Spleen (tissue), 7 donors: Measurements from ENCODE around the gene FAAH2.
"Not testable (repeated sequence)": the region's sequence is repeated elsewhere in the genome, so short reads cannot be mapped to it uniquely, and the experiment has no call there.

Source experiments
- POLR2A ChIP-seq, 3 donors: fragments of 450-650 bp; IDR thresholded peaks; one replicate each; pipeline ENCODE4 v1.5.1; 2017; ENCODE audit warnings: antibody characterized with exemption in 3 of 3, mild to moderate bottlenecking in 1 of 3
- TF ChIP-seq, protein P1 (sequence below), 11 experiments: fragments of 200-600 bp in 7 of 11; fragments of 450-650 bp in 4 of 11; sonication (generic) in 4 of 11; IDR thresholded peaks in 8 of 11; conservative IDR thresholded peaks in 3 of 11; 1 replicate in 7 of 11; 2 replicates in 4 of 11; pipeline versions ENCODE4 v1.4.0 to v1.8.0; 2016 to 2021; ENCODE audit warnings: antibody characterized with exemption in 11 of 11, inconsistent platforms in 4 of 11, mild to moderate bottlenecking in 1 of 11
- donor health status: DM: no; HTN: no; CAD: no; lungs with moderate emphysema.
- donor health status: DM: no; HTN: no; CAD: no.
- donor health status: DM: no; HTN: no; CAD: no.

DNA sequence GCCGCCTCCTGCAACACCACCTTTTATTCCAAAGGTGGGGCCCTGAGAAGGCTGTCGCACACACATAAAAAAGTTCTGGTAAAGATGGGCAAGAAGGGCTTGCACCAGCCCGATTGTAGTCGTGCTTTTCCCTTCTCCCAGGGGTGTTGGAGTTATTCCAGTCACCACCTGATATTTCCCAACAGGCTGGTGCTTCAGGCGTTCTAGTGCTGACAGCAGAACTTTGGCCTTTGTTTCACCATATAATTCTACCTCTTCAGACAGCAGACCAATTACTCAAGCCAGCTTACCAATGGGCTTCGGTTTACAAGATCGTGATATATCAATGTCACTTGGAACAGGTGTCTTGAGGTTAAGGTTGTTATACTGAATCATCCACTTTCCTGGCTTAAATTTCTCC lies 107.7 kb downstream of the FAAH2 start:
- TF ChIP-seq, protein P1, sequence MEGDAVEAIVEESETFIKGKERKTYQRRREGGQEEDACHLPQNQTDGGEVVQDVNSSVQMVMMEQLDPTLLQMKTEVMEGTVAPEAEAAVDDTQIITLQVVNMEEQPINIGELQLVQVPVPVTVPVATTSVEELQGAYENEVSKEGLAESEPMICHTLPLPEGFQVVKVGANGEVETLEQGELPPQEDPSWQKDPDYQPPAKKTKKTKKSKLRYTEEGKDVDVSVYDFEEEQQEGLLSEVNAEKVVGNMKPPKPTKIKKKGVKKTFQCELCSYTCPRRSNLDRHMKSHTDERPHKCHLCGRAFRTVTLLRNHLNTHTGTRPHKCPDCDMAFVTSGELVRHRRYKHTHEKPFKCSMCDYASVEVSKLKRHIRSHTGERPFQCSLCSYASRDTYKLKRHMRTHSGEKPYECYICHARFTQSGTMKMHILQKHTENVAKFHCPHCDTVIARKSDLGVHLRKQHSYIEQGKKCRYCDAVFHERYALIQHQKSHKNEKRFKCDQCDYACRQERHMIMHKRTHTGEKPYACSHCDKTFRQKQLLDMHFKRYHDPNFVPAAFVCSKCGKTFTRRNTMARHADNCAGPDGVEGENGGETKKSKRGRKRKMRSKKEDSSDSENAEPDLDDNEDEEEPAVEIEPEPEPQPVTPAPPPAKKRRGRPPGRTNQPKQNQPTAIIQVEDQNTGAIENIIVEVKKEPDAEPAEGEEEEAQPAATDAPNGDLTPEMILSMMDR (IDR thresholded peaks at IDR 0.05 in 8 of 11, conservative IDR thresholded peaks at IDR 0.05 in 3 of 11): not testable (repeated sequence)
- not testable (repeated sequence) for TF ChIP-seq POLR2A (IDR thresholded peaks at IDR 0.05)
